Measurements from ENCODE around the gene LEUTX.

The LEUTX gene

DNA sequence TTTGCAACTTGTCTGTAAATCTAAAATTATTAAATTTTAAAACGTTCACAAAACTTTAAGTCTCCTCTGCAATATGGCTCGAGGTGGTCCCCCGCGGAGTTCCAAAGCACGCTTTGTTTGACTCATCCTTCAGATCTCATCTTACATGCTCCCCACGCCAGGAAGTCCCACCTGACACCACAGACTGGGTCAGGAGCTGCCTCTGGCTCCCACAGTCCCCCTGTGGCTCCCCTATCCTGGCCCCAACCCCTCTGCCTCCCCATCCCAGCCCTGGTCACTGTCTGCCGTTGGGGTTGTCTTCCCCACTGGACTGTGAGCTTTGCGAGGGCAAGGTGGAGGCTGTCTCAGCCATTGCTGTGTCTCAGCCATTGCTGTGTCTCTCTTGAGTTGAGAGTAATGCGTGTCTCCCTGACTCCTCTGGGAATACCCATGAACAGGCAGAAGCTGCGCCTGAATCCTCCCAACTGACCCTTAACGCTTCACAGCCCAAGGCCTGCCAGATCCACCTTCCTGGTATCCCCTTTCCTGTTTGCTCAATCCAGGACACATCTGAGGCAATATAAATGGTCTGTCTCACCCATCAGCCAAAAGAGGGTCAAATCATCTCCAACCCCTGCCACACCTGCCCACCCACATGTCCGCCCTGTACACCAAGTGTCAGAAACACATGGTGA, 39.4 kb downstream of the LEUTX start:
- Histone ChIP-seq H3K27me3 (no peaks in the 10 kb centered on the region), H3K36me3 (no peaks in the 10 kb centered on the region), H3K4me3 (ENCODE audit: low read depth in 1 of 2, low read length in 1 of 2) (no peak overlapping the region), H3K9me3 (no peaks in the 10 kb centered on the region), H3K27ac (no peak overlapping the region), H3K4me1 (ENCODE audit: control insufficient read depth in 1 of 2, insufficient read depth in 1 of 2, low read depth in 1 of 2, low read length in 1 of 2) (no peaks in the 10 kb centered on the region)
- TF ChIP-seq, protein P1, sequence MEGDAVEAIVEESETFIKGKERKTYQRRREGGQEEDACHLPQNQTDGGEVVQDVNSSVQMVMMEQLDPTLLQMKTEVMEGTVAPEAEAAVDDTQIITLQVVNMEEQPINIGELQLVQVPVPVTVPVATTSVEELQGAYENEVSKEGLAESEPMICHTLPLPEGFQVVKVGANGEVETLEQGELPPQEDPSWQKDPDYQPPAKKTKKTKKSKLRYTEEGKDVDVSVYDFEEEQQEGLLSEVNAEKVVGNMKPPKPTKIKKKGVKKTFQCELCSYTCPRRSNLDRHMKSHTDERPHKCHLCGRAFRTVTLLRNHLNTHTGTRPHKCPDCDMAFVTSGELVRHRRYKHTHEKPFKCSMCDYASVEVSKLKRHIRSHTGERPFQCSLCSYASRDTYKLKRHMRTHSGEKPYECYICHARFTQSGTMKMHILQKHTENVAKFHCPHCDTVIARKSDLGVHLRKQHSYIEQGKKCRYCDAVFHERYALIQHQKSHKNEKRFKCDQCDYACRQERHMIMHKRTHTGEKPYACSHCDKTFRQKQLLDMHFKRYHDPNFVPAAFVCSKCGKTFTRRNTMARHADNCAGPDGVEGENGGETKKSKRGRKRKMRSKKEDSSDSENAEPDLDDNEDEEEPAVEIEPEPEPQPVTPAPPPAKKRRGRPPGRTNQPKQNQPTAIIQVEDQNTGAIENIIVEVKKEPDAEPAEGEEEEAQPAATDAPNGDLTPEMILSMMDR (IDR thresholded peaks at IDR 0.05): no peak

DNA sequence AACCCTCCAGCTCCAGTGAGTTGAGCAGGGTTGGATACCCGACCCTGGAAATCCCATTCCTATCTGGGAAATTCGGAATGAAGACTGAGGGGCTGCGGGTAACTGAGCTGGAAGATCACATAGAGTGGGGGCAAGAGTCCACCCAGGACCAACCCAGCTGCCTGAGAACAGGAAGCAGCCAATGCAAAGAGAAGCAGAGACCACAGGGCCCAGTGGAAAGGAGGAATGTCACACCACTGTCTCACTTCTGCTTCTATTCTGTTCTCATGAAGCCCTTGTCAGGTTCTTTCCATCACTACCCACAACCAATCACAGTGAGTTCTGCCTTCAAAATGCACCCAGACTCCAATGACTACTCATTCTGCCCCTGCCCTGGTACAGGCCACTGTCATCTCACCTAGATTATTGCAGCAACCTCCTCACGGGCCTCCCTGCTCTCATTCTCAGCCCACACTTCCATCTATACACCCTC, 40.0 kb downstream of the LEUTX start:
- peaks cover 2 to 3% of the 10 kb centered on the region in 2 experiments for H3K4me1 ChIP-seq (ENCODE audit: control insufficient read depth in 1 of 2, insufficient read depth in 1 of 2, low read depth in 1 of 2, low read length in 1 of 2)
- no peak overlapping the region for H3K4me3 ChIP-seq (ENCODE audit: low read depth in 1 of 2, low read length in 1 of 2)
- H3K9me3 ChIP-seq: no peaks in the 10 kb centered on the region
- H3K27me3 ChIP-seq: no peaks in the 10 kb centered on the region
- no peaks in the 10 kb centered on the region for H3K36me3 ChIP-seq
- H3K27ac ChIP-seq: no peak overlapping the region
- TF ChIP-seq, protein P1 (IDR thresholded peaks at IDR 0.05): no peak

DNA sequence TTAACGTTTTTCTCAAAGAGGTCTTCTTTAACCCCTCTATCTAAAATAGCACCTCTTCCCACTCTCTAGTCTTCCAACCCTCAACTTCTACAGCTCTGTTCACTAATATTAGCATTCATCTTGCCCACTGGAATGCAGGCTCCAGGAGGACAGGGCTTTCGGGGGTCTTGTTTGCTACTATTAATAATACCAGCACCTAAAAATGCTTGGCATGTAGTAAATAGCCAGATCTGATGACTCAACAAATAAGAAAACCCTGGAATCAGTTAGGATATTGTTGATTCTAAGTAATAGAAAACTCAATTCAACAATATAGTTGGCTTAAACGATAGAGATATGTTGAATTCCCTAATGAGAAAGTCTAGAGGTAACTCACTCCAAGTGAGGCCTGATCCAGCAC, 41.1 kb downstream of the LEUTX start:
- peaks cover 13 to 14% of the 10 kb centered on the region in 2 experiments for H3K4me1 ChIP-seq (ENCODE audit: control insufficient read depth in 1 of 2, insufficient read depth in 1 of 2, low read depth in 1 of 2, low read length in 1 of 2)
- no peak overlapping the region for H3K4me3 ChIP-seq (ENCODE audit: low read depth in 1 of 2, low read length in 1 of 2)
- H3K36me3 ChIP-seq: no peaks in the 10 kb centered on the region
- H3K27me3 ChIP-seq: no peaks in the 10 kb centered on the region
- H3K9me3 ChIP-seq: no peaks in the 10 kb centered on the region
- TF ChIP-seq, protein P1 (IDR thresholded peaks at IDR 0.05): no peak
- H3K27ac ChIP-seq: no peak overlapping the region

DNA sequence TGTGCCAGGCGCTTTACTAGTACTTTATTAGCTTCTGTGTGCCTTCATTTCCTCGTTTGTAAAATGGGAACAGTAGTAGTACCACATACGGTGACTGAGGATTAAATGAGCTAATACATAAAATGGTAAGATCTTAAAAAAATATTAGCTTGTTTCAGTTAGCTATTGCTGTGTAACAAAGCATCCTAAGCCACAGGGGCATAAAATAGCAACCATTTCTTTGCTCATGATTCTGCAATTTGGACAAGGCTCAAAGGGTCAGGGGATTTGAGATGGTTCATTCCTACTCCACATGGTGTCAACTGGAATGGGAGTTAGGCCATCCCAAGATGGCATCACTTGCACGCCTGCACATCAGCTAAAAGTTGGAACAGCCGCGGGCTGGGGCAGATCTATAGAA, 42.0 kb downstream of the LEUTX start:
- no peak overlapping the region for H3K27ac ChIP-seq
- H3K27me3 ChIP-seq: no peaks in the 10 kb centered on the region
- TF ChIP-seq, protein P1 (IDR thresholded peaks at IDR 0.05): no peak
- H3K4me3 ChIP-seq (ENCODE audit: low read depth in 1 of 2, low read length in 1 of 2): no peak overlapping the region
- no peaks in the 10 kb centered on the region for H3K9me3 ChIP-seq
- peaks cover 16 to 17% of the 10 kb centered on the region in 2 experiments for H3K4me1 ChIP-seq (ENCODE audit: control insufficient read depth in 1 of 2, insufficient read depth in 1 of 2, low read depth in 1 of 2, low read length in 1 of 2)
- peaks cover 5% of the 10 kb centered on the region for H3K36me3 ChIP-seq

DNA sequence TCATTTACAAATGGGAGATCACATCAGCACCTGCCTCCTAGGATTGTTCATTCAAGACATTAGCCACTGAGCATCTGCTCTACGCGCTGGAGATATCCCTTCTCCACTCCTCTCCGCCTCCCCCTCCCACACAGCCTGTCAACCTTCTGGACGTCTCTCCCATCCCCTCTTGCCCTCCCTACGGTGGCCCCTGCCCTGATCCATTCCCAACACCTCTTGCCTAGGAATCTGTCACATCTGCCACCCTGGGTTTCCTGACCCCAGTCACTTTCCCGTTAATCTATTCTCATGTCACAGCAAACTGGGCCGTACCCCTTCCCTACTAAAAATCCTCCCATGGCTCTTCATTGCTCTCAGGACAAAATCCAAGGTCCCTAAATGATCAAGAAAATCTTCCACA, 45.0 kb downstream of the LEUTX start:
- Histone ChIP-seq H3K27me3 (no peaks in the 10 kb centered on the region), H3K36me3 (peaks cover 33% of the 10 kb centered on the region), H3K4me3 (ENCODE audit: low read depth in 1 of 2, low read length in 1 of 2) (peak overlapping the region; percentile 64 to 65), H3K27ac (no peak overlapping the region), H3K4me1 (ENCODE audit: control insufficient read depth in 1 of 2, insufficient read depth in 1 of 2, low read depth in 1 of 2, low read length in 1 of 2) (peaks cover 16 to 17% of the 10 kb centered on the region in 2 experiments), H3K9me3 (no peaks in the 10 kb centered on the region)
- TF ChIP-seq, protein P1 (IDR thresholded peaks at IDR 0.05): no peak

Data from neutrophil (primary cell).